ENCODE measurements around the gene UTP4. TPM values are rescaled to one million over a fixed set of nuclear protein-coding genes. Genes with fewer than 3 reads are reported as not detected.

The UTP4 gene
- total RNA-seq, 1 donor from 2014 or later = 57.9 TPM

DNA sequence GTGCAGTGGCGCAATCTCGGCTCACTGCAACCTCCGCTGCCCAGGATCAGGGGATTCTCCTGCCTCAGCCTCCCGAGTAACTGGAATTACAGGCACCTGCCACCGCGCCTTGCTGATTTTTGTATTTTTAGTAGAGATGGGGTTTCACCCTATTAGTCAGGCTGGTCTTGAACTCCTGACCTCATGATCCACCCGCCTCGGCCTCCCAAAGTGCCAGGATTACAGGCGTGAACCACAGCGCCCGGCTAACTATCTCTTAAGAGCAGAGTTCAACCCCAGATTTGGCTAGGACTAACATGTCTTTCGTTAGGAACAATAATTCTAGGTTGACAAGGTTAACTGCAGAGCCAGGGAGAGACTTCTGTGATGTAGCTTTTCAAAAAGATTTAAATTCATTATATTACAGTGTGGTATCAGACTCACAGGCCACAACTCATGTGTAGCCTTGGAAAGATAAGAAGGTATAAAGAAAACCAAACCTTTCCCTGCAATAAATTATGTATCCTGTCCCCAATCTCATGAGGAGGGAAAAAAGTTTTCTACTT is 4.4 kb upstream of the UTP4 start:
- intact Hi-C loops (cut with micrococcal nuclease) = no loop called here

DNA sequence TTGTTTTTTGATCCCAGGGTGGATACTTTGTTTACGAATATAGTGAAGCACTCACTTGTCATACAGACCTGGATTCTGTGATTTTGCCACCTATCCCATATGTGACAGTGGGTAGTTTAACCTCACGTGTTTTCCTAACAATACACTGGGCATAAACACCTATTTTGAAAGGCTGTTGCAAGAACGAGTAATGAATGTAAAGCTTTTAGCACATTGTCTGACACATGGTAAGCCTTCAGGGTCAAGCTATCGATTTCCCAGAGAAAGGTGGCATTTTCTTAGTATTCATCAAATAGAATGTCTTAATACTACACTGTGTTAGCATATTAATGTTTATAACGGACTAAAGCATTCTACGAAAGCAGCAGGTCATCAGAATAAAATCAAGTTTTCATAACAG is 2.0 kb upstream of the UTP4 start:
- intact Hi-C loops (cut with micrococcal nuclease) = loop anchor here (5.0 to 10.0 kb wide), 2 partner anchors 632 to 1136 kb away; partner anchors contain the start of genes DPEP2 and WWP2

DNA sequence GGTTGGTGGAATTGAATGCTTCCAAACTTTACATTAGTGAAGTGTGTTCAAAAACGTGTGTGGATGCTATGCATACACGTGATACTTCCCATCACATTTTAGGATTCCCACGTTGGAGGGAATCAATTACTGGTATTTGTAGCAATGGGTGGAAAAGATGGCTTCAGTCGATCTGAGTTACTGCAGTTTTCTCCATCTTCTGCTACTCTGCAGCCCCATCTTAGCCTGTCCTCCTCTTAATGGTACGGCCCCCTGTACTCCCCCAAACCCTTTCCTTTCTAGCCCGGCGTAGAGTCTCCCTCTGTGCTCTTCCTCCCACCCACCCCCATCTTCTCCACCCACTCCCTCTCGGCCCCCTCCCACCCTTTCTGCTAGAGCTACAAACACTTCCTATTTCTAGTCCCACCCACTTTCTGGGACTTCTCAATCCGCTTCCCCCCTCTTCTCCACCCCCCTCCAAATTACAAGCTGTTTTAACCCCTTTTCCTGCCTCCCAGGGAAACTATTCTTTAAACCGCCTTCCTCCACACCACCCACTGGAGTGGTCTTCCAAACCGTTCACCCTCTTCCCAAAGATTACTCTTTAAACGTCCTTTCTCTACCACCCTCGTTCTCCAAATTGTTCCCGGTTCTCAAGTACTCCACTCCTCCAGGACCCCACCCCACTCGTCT is 1.1 kb upstream of the UTP4 start:
- intact Hi-C loops (cut with micrococcal nuclease) = loop anchor here (5.0 to 10.0 kb wide), 2 partner anchors 631 to 1137 kb away; partner anchors contain the start of genes DPEP2 and WWP2

DNA sequence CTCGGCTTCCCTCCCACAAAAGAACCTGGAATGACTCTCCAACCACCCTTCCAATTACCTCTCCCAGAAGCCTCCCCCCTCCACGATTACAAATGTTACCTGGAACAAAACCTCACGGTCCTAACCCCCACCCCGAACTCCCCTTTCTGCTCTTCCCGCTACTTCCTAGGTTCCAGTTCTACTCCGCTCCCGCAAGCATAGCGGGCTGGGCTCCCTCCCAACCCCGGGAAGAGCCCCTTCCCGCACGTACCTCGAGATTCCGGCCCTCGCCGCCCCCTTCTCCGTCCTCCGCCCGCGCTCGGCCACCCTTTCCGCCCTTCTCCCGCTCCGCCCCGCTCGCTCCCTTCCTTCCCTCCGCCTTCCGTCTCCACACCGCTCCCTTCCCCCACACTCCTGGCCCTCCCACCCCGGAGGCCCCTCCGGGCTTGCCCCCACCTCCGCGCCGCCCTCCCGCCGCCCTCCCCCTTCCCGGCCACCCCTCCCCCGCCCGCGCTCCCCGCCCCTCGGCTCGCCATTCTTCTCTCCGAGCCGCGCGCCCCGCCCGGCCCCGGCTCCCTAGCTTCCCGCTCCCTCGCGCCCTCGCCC is 518 bp upstream of the UTP4 start:
- intact Hi-C loops (cut with micrococcal nuclease) = loop anchor here (1.0 to 10.0 kb wide), 4 partner anchors 55 to 1137 kb away; partner anchors contain the start of genes DPEP2, SNTB2, TANGO6 and WWP2

DNA sequence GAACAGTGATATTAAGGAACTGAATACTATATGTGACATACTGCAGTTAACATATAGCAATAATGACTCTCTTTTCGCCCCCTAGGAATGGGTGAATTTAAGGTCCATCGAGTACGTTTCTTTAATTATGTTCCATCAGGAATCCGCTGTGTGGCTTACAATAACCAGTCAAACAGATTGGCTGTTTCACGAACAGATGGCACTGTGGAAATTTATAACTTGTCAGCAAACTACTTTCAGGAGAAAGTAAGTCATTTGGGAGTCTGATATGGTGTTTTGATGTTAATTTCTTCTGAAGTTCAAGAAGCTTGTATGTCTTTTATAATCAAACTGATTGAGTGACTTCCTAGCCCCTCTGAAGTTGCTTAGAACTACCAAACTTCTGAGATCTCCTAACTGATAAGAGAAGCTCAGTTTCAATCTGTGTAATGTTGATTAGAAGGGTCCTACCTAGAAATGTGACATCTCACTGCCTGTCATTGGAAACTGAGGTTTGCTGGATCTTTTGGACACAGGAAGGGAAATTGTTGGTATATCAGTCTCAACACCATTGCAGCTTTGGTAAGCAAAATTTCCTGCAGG is 1.0 kb downstream of the UTP4 start:
- intact Hi-C loops (cut with micrococcal nuclease) = loop anchor here (2.0 to 10.0 kb wide), 3 partner anchors 291 to 1139 kb away; partner anchors contain the start of genes DPEP2, TANGO6 and WWP2

DNA sequence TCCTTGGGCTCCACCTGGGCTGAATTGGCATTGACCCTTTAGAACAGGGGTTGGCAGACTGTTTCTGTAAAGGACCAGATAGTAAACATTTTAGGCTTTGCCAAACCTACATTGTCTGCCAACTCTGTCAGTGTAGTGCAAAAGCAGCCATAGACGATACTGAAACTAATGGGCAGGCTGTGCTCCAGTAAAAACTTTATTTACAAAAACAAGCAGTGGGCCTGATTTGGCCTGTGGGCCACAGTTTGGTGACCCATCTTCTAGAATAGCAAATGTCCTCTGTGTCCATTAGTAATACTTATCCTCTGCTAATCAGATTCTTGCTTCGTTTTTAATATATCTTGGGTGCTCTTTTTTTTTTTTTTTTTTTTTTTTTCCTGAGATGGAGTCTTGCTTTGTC is 6.2 kb downstream of the UTP4 start:
- intact Hi-C loops (cut with micrococcal nuclease) = loop anchor here (10.0 kb wide), 1 partner anchor 1144 kb away; the partner anchor contains the start of gene DPEP2

DNA sequence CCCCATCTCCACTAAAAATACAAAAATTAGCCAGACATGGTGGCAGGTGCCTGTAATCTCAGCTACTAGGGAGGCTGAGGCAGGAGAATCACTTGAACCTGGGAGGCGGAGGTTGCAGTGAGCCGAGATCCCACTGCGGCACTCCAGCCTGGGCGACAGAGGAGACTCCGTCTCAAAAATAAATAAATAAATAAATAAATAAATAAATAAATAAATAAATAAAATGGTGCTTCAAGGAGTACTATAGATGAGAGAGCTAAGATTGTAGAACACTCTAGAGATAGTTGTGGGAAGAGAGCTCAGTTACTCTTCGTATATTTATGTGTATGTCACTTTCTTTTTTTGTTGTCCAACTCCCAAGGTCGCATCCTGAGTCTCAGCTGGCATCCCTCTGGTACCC is 7.0 kb downstream of the UTP4 start:
- intact Hi-C loops (cut with micrococcal nuclease) = loop anchor here (10.0 kb wide), 1 partner anchor 1145 kb away; the partner anchor contains the start of gene DPEP2

DNA sequence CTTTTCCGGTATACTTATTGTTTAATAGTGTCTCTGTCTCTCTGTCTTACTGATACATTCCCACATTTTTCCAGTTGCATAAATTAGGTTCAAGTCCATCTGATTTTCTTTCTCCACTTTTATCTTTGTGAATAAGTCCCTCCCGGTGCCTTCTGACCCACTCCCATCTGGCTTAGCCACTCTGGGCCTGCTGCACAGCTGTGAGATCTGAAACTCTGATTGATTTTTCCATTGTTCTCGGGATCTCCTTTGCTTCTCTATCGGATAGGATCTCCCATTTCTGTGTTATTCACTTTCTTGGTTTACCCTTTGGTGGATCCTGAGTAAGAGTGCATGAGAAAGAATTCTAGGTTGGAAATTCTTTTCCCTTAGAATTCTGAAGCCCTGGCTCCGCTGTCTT is 8.6 kb downstream of the UTP4 start:
- intact Hi-C loops (cut with micrococcal nuclease) = no loop called here

DNA sequence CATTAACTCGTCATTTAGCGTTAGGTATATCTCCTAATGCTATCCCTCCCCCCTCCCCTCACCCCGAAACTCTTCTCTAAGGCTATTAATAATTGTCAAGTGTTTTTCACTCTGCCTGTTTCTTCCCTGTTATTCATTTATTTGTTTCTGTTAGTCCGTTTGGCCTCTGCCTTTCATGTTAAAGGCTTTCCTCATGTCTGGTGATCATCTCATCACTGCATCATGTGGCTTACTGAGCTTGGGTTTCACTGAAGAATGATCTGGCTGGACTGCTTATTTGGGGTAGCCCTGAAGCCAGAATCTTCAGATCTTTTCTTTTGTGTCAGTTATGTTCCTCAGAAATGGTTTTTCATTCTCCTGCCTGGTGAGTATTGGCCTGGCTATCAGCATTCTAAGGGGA is 9.5 kb downstream of the UTP4 start:
- intact Hi-C loops (cut with micrococcal nuclease) = no loop called here

DNA sequence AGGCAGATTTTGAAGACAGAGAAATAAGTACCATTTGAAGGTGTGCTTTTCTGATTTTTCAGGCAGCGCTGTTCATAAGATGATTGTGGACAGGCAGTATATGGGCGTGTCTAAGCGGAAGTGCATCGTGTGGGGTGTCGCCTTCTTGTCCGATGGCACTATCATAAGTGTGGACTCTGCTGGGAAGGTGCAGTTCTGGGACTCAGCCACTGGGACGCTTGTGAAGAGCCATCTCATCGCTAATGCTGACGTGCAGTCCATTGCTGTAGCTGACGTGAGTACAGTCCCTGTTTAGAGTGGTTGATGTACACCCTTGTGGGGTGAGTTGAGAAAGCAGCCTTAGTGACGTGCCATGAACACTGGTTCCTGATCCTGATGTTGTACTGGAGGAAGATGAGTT is 10.7 kb downstream of the UTP4 start:
- intact Hi-C loops (cut with micrococcal nuclease) = no loop called here

DNA sequence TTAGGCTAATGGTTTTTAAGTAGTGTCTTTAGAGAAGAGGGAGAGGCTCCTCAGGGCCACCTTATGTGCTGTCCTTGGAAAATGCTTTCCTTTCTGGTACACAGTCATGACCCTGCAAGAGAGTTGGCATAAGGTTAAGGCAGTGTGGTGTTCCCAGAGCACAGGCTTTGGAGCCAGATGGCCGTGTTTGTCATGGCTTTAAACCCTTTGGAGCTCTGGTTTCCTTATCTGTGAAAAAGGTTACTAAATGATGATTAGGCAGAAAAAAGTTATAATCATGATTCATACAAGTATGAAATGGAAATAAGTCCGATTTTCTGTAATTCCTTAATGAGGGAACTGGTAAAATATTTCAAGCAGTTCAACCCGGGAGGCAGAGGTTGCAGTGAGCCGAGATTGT is 13.2 kb downstream of the UTP4 start:
- intact Hi-C loops (cut with micrococcal nuclease) = no loop called here

DNA sequence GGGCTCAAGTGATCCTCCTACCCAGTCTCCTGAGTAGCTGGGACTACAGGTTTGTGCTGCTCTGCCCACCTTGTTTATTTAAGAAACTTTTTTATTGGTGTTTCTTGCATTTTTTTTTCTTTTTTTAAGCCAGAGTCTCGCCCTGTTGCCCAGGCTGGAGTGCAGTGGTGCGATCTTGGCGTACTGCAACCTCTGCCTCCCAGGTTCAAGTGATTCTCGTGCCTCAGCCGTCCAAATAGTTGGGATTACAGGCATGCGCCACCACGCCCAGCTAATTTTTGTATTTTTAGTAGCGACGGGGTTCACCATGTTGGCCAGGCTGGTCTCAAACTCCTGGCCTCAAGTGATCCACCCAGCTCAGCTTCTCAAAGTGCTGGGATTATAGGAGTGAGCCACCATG is 17.2 kb downstream of the UTP4 start:
- intact Hi-C loops (cut with micrococcal nuclease) = loop anchor here (1.0 kb wide), 1 partner anchor 138 kb away; no protein-coding TSS in a partner anchor

DNA sequence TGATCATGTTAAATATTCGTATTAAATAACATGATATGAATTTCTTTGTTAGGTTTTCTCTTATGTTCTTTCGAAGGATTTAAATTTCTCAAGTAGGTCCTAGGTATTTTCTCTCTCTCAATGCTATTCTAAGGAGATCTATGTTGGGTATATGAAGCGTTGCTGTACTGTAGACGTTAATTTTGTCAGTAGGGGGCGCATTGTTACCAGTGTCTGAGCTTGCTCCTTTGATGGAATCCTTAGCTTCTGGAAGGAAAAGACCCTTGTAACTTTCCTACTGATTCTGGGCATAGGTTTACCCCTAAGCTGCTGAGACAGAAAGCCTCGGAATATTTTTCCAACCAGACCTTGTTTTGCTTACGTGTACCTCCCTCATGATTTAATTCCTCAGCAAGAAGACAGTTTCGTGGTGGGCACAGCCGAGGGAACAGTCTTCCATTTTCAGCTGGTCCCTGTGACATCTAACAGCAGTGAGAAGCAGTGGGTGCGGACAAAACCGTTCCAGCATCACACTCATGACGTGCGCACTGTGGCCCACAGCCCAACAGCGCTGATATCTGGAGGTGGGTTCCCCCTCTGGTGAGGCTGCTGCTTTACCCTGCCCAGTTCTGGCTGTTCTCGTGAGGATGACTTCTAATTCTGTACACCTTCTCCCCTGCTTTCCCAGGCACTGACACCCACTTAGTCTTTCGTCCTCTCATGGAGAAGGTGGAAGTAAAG is 17.9 kb downstream of the UTP4 start:
- intact Hi-C loops (cut with micrococcal nuclease) = loop anchor here (1.0 kb wide), 1 partner anchor 137 kb away; no protein-coding TSS in a partner anchor

DNA sequence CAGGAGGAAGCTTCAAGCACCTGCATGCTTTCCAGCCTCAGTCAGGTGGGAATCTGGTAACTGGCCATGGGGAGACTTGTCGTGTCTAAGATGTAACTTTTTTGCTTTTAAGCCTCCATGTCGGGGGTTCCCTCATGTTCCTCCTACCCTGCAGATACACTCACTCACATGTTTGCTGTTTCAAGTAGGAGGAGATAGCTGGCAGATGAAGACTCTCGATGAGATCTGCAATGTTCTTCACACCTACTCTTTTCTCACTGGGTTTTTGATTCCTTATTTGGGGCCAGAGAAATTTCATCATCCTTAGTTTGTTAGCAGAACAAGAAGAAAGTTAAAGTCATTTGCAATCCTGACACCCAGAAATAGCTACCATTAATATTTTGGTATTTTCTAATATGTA is 24.7 kb downstream of the UTP4 start:
- intact Hi-C loops (cut with micrococcal nuclease) = no loop called here

DNA sequence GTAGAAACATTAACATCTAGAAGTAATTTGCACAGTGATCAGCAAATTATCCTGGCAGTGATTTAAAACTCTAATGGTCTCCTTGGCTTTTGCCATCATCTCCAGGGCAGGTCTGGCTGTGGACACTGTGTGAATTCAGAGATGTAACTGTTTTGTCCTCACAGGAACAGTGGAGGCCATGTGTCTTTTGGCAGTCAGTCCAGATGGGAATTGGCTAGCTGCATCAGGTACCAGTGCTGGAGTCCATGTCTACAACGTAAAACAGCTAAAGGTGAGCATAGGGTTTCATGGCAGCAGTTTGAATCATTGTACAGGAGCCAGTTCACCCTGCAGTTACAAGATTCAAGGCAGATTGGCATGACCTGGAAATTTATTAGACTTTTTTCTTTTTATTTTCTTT is 27.7 kb downstream of the UTP4 start:
- intact Hi-C loops (cut with micrococcal nuclease) = no loop called here

DNA sequence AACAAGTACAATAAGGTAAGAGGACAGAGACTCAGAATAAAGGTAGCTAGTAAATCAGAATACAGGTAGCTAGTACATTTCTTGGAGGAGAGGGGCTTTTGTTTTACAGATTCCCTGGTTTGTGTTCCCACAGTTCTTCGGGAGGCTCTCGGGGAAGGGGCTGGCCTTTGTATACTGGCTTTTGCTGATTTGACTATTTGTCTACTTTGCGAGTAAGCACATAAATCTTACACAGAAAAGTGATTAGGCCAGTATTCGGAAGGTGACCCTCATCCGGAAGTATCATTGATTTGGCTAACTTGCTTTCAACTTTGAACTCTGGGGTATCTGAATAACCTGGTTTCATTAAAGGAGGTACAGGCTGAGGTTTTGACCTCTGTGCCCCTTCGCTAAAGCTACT is 33.1 kb downstream of the UTP4 start:
- intact Hi-C loops (cut with micrococcal nuclease) = no loop called here

DNA sequence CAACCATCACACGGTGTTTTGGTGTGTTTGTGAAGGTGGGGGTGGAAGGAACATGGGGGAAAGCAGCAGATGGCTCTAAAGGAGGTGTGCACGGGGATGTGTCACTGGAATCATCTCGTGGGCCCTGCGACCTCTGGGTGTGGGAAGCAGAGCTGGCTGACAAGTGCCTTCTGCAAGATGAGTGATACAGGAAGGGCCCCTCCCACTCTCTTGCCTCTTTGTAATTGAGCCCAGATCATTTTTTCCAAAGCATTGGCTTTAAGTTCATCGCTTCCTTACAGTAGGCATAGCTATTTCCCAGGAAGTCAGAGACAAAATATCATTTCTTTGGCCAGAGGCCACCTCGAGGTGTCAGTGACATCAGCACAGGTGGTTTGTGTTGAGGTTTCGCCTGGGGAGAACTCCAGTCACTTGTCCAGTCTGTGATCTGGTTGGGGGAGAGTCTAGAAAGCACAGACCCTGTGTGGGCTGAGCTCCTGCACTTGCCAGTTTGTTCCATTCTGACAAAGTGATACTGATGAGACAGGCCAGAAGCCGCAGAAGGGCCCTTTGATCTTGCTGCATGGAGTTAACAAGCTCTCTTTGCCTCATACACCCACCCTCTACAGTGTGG is 33.9 kb downstream of the UTP4 start:
- intact Hi-C loops (cut with micrococcal nuclease) = loop anchor here (2.0 kb wide), 1 partner anchor 20 kb away; the partner anchor contains the start of gene SNTB2

DNA sequence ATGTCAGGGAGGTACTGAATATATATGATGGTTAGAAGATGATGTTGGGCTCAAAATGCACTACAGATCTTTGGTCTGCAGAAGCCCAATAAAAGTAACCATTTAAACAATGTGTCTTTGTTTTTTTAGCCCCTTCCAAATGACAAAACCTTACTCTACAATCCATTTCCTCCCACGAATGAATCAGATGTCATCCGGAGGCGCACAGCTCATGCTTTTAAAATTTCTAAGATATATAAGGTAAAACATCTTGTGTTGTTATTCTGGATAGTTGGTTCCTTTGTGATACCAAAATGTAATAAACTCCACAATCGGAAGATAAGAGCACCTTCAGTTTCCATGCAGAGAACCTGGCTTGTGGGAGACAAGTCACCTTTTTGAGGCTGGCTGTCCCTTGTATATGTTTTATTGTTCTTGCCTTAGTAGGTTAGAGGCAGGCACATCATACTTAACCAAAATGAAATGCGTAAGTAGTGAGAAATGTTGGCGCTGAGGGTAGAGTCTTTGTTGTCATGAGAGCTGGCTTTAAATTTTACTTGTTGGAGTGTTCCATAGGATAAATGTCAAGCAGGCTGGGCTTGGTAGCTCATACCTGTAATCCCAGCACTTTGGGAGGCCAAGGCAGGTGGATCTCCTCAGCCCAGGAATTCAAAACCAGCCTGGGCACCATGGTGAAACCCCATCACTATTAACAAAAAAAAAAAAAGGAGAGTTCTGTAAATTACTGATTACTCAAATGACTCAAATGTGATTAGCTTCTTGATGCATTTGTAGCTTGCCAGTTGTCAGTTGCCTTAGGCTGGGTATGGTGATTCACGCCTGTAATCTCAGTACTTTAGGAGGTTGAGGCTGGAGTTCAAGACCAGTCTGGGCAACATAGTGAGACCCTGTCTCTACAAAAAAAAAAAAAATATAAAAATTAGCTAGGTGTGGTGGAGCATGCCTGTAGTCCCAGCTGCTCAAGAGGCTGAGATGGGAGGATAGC is 34.8 kb downstream of the UTP4 start:
- intact Hi-C loops (cut with micrococcal nuclease) = loop anchor here (2.0 kb wide), 1 partner anchor 20 kb away; the partner anchor contains the start of gene SNTB2

DNA sequence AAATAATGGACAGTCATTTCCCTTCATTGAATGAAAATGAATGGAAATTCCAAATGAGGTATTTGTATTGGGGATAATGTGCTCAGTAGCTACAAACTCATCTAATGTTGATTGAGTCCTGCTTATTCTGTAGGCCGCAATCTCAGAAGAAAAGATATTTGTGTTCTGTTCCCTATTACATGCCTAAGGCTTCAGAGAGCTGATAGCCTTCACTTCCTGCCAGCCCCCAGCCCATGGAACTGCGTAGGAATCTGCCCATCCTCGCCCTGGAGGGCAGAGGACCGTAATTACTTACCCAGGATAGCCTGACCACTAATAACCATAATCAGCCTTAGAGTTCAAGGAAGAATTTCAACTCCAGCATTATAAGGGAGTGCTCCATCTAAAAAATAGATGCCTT is 36.6 kb downstream of the UTP4 start:
- intact Hi-C loops (cut with micrococcal nuclease) = no loop called here
